Stomach smooth muscle (tissue), 2 donors: ENCODE data around the gene ZNF28.
"Not testable (repeated sequence)": the region's sequence is repeated elsewhere in the genome, so short reads cannot be mapped to it uniquely, and the experiment has no call there.

Source experiments
- H3K27ac ChIP-seq: one replicate; pipeline ENCODE4 v1.7.0; 2013; ENCODE audit warnings: mild to moderate bottlenecking, low read length, inconsistent platforms
- H3K27me3 ChIP-seq, 2 donors: one replicate each; pipeline ENCODE4 v1.7.0; 2013; ENCODE audit warnings: low read length in 2 of 2; ENCODE audit not compliant: insufficient read depth in 2 of 2, control insufficient read depth in 1 of 2
- H3K36me3 ChIP-seq, 2 donors: one replicate each; pipeline ENCODE4 v1.7.0; 2013; ENCODE audit warnings: low read length in 2 of 2; ENCODE audit not compliant: control insufficient read depth in 2 of 2, insufficient read depth in 2 of 2
- H3K4me1 ChIP-seq: one replicate; pipeline ENCODE4 v1.7.0; 2013; ENCODE audit warnings: low read length; ENCODE audit not compliant: control insufficient read depth, insufficient read depth
- H3K4me3 ChIP-seq, 2 donors: one replicate each; pipeline ENCODE4 v1.7.0; 2013; ENCODE audit warnings: low read length in 2 of 2
- H3K9ac ChIP-seq, 2 donors: one replicate each; pipeline ENCODE4 v1.7.0; 2013; ENCODE audit warnings: low read length in 2 of 2, mild to moderate bottlenecking in 1 of 2
- H3K9me3 ChIP-seq, 2 donors: one replicate each; pipeline ENCODE4 v1.7.0; 2013; ENCODE audit warnings: low read length in 2 of 2; ENCODE audit not compliant: control insufficient read depth in 2 of 2
- donor health status: healthy.
- donor health status: Pancreatic carcinoma.

The ZNF28 gene

DNA sequence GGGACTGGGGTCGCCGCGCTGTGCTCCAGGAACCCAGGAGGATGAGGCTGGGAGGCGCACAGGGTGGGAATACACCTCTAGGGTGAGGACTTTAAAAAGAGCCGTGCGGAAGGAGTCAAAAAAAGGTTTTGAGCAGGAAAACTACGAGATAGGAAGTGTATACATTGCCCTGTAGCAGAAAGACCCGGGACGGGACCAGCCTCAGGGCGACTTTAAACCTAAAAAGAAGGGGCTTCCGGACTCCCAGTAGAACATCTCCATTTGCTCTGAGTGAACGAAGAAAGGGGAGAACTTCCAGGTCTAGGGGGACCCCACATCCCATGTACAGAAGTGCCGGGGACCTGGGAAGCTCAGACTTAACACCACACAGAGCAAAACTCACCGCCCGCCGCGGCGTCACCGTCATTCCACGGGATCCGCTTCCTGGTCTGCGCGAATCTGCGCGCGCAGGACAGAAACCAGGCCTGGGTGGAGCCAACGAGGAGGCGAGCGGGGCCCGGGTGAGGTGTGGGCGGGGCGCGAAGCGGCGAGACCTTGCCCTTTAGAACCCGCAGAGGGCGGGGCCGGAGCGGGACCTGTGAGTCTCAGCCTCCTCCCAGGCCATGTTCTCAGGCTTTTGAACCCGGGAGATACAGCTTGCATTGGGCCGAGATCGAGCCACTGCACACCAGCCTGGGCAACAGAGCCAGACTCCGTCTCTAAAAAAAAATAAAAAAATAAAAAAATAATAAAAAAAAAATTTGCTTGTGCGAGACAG, at the start of gene ZNF28:
Gene ZNF28, minus strand, starts transcription at position 430 of the 757 bp plus-strand sequence. CDS start 3,675 bp downstream, outside the sequence.
- H3K9me3 ChIP-seq, H3K36me3 ChIP-seq, H3K27ac ChIP-seq, H3K4me1 ChIP-seq, H3K27me3 ChIP-seq: not testable (repeated sequence)
- Histone ChIP-seq H3K4me3 (peak within 1 kb of the TSS; percentile 75 to 76), H3K9ac (peak within 1 kb of the TSS; percentile 55 to 83)

- not testable (repeated sequence) for H3K9me3 ChIP-seq, H3K27me3 ChIP-seq, H3K4me3 ChIP-seq, H3K27ac ChIP-seq, H3K4me1 ChIP-seq, H3K9ac ChIP-seq, H3K36me3 ChIP-seq
Measured at GRCh38 chr19:52868031-52868430, 46.6 kb upstream of the ZNF28 start.

DNA sequence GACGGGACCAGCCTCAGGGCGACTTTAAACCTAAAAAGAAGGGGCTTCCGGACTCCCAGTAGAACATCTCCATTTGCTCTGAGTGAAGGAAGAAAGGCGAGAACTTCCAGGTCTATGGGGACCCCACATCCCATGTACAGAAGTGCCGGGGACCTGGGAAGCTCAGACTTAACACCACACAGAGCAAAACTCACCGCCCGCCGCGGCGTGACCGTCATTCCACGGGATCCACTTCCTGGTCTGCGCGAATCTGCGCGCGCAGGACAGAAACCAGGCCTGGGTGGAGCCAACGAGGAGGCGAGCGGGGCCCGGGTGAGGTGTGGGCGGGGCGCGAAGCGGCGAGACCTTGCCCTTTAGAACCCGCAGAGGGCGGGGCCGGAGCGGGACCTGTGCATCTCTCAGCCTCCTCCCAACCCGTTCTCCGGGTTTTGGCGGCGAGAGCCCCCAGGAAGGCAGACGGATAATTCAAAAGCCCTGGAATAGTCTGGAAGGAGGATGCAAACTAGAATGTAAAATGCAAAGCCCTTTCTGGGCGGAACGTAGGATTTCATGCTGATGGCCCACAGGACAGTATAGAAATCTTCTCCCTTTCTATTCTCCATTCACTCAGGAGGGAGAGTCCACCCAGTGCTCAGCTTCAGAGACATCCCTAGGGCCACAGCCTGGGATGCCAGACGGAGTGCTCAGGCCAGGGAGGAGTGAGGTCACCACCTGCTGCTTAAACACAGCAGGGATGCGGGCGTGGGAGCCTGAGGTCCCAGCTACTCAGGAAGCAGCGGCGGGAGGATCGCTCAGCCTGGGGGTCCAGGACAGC, 36.2 kb upstream of the ZNF28 start, which contains the start of gene ZNF468:
Gene ZNF468, minus strand, starts transcription at position 242 of the 814 bp plus-strand sequence. CDS start 3,347 bp downstream, outside the sequence.
- H3K9me3 ChIP-seq, H3K4me1 ChIP-seq, H3K27ac ChIP-seq, H3K27me3 ChIP-seq, H3K36me3 ChIP-seq: not testable (repeated sequence)
- H3K4me3 ChIP-seq = peak within 1 kb of the TSS; percentile 52 to 81
- H3K9ac ChIP-seq = peak within 1 kb of the TSS; percentile 57 to 64

GRCh38 chr19:52856540-52857377, 35.3 kb upstream of the ZNF28 start:
- not testable (repeated sequence) for H3K4me1 ChIP-seq, H3K9me3 ChIP-seq, H3K36me3 ChIP-seq, H3K27me3 ChIP-seq, H3K27ac ChIP-seq
- H3K4me3 ChIP-seq = peak overlapping the region; percentile 52 to 81
- peak overlapping the region; percentile 57 to 64 for H3K9ac ChIP-seq

- peaks cover 37 to 48% of the 10 kb centered on the region in 2 donors for H3K36me3 ChIP-seq
- not testable (repeated sequence) for H3K9me3 ChIP-seq, H3K27me3 ChIP-seq, H3K4me1 ChIP-seq, H3K4me3 ChIP-seq, H3K9ac ChIP-seq, H3K27ac ChIP-seq
Measured at GRCh38 chr19:52847352-52847751, 25.9 kb upstream of the ZNF28 start.

DNA sequence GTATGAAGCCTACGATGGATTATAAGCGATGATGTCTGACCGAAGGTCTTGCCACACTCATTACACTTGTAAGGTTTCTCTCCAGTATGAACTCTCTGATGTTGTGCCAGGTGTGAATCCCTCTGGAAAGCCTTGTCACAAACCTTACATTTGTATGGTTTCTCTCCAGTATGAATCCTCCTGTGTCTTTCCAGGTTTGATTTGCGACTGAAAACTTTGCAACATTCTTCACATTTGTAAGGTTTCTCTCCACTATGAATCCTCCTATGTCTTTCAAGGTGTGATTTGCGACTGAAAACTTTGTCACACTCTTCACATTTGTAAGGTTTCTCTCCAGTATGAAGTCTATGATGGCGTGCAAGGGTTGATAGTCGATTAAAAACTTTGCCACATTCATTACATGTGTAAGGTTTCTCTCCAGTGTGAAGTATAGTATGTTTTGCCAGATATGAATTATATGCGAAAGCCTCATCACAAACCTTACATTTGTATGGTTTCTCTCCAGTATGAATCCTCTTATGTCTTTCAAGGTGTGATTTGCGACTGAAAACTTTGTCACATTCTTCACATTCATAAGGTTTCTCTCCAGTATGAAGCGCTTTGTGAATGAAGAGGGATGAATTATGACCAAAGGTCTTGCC, 19.5 kb upstream of the ZNF28 start:
- not testable (repeated sequence) for H3K4me3 ChIP-seq, H3K27ac ChIP-seq, H3K27me3 ChIP-seq, H3K9ac ChIP-seq, H3K4me1 ChIP-seq
- Histone ChIP-seq H3K36me3 (peaks cover 37 to 50% of the 10 kb centered on the region in 2 donors), H3K9me3 (peaks cover 15 to 24% of the 10 kb centered on the region in 2 donors)

GRCh38 chr19:52834289-52834688, 12.9 kb upstream of the ZNF28 start:
- not testable (repeated sequence) for H3K4me3 ChIP-seq, H3K27ac ChIP-seq, H3K9me3 ChIP-seq, H3K27me3 ChIP-seq, H3K36me3 ChIP-seq, H3K4me1 ChIP-seq, H3K9ac ChIP-seq

DNA sequence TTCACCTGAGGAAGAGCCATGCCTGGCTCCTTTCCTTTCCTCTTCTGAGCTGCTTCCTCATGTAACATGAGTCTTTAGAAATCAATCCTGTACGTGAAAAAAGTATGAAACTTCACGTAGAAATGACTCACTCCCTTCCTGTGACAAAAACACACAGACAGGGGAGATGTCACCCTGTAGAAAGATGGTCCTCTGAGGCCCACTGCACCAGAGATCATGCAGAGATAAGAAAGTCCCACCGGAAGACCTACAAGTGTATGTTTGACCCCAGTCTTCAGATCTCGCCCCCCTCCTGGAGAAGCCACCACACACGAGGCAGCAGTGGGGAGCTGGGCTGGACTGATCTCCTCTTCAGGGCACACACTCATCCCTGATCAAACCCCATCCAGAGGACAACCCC, 12.1 kb upstream of the ZNF28 start:
- H3K27me3 ChIP-seq, H3K9ac ChIP-seq, H3K4me3 ChIP-seq, H3K36me3 ChIP-seq, H3K27ac ChIP-seq, H3K9me3 ChIP-seq, H3K4me1 ChIP-seq: not testable (repeated sequence)

- H3K9me3 ChIP-seq = not testable (repeated sequence)
Measured at GRCh38 chr19:52829866-52830265, 8.4 kb upstream of the ZNF28 start.

DNA sequence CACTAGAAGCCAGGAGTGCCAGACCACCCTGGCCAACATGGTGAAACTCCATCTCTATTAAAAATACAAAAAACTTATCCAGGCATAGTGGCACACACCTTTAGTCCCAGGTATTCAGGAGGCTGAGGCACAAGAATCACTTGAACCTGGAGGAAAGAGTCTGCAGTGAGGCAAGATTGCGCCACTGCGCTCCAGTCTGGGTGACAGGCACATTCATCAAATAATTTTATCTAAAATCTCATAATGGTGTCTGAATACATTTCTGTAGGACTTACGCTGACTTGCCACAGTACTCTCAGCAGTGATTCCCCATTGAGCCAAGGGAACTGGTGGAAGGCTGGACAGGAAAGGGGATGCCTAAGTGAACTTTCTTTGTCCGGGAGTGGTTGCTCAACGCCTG, 4.3 kb upstream of the ZNF28 start:
- Histone ChIP-seq H3K4me1 (no peaks in the 10 kb centered on the region), H3K27me3 (no peaks in the 10 kb centered on the region), H3K4me3 (no peak overlapping the region), H3K9ac (no peak overlapping the region), H3K9me3 (no peaks in the 10 kb centered on the region), H3K27ac (no peak overlapping the region), H3K36me3 (no peaks in the 10 kb centered on the region)

More at GRCh38 chr19:52829866-52830265, 8.4 kb upstream of the ZNF28 start:
- H3K27me3 ChIP-seq, H3K36me3 ChIP-seq, H3K27ac ChIP-seq, H3K4me1 ChIP-seq, H3K4me3 ChIP-seq, H3K9ac ChIP-seq: not testable (repeated sequence)
